Hepatocyte (in vitro differentiated cells): ENCODE measurements around the gene ABCA2.

ENCODE experiments used
- EZH2phosphoT487 ChIP-seq: fragments of 200-600 bp; sonication (generic); IDR thresholded peaks from one replicate; pipeline ENCODE4 v1.6.1; 2018; ENCODE audit warnings: antibody characterized with exemption, mild to moderate bottlenecking, low read depth, moderate library complexity; ENCODE audit not compliant: unreplicated experiment, severe bottlenecking
- TF ChIP-seq, protein P1 (sequence below): fragments of 200-600 bp; sonication (generic); IDR thresholded peaks from 2 replicates; pipeline ENCODE4 v1.5.1; 2016; ENCODE audit warnings: antibody characterized with exemption, mild to moderate bottlenecking; ENCODE audit not compliant: poor library complexity

GRCh38 chr9:136983167-136983566, 44.9 kb downstream of the ABCA2 start:
- TF ChIP-seq, protein P1, sequence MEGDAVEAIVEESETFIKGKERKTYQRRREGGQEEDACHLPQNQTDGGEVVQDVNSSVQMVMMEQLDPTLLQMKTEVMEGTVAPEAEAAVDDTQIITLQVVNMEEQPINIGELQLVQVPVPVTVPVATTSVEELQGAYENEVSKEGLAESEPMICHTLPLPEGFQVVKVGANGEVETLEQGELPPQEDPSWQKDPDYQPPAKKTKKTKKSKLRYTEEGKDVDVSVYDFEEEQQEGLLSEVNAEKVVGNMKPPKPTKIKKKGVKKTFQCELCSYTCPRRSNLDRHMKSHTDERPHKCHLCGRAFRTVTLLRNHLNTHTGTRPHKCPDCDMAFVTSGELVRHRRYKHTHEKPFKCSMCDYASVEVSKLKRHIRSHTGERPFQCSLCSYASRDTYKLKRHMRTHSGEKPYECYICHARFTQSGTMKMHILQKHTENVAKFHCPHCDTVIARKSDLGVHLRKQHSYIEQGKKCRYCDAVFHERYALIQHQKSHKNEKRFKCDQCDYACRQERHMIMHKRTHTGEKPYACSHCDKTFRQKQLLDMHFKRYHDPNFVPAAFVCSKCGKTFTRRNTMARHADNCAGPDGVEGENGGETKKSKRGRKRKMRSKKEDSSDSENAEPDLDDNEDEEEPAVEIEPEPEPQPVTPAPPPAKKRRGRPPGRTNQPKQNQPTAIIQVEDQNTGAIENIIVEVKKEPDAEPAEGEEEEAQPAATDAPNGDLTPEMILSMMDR, result no peak
- TF ChIP-seq EZH2phosphoT487, result no peak
